ENCODE results near the gene NME7.
A peak's percentile ranks its signal among the peaks of the same experiment; 100 is the strongest.

NME7 gene

GRCh38 chr1:169161496-169162194 lies 206.0 kb downstream of the NME7 start:
- ATAC-seq (ENCODE audit: low read depth), result peak; percentile 52
- Mint-ChIP-seq H3K27ac (no peak overlapping the region), H3K27me3 (no peaks in the 10 kb centered on the region)

DNA sequence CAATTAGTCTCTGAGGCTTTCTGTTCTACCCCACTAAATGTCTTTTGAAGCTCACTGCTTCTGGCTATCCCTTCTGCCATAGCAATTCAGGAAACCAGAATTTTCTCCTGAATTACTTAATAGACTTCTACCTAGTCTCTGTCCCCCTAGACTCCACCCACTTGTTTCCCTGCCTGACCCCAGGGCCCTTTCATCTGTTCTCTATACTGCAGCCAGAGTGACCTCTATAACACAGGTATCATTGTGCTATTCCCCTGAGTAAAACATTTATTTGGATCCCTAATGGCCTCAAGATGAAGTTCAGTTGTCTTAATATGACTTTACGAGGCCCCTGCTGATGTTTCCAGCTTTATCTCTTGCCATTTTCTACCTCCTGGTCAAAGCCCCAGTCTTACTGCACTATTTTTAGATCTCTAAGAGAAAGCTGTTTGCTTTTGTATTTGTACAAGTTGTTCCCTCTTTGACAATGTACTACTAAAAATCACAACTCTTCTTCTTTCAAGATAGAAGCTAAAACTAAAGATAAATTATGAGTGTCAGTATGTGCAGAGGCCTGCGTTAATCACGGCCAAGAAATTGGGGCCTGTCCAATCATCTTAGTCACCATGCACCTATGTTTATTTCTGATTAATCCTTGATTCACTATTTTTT lies 206.6 kb downstream of the NME7 start:
- H3K4me3 Mint-ChIP-seq, result no peak overlapping the region
- H3K36me3 Mint-ChIP-seq, result peaks cover 5% of the 10 kb centered on the region
- no peak for ATAC-seq (ENCODE audit: low read depth)
- peaks cover 3% of the 10 kb centered on the region for H3K4me1 Mint-ChIP-seq
- no peak overlapping the region for H3K27ac Mint-ChIP-seq
- no peak for DNase-seq (ENCODE audit: low spot score in 2 of 2)
- no peaks in the 10 kb centered on the region for H3K9me3 Mint-ChIP-seq
- no peaks in the 10 kb centered on the region for H3K27me3 Mint-ChIP-seq

More at GRCh38 chr1:169161496-169162194, 206.0 kb downstream of the NME7 start:
- Mint-ChIP-seq H3K4me3 (no peak overlapping the region), H3K4me1 (peaks cover 3% of the 10 kb centered on the region), H3K36me3 (peaks cover 5% of the 10 kb centered on the region), H3K9me3 (no peaks in the 10 kb centered on the region)
- no peak for DNase-seq (ENCODE audit: low spot score in 2 of 2)

- H3K36me3 Mint-ChIP-seq, result no peaks in the 10 kb centered on the region
- ATAC-seq (ENCODE audit: low read depth) (no peak), DNase-seq (ENCODE audit: low spot score in 2 of 2) (no peak)
- no peak overlapping the region for H3K4me3 Mint-ChIP-seq
- no peak overlapping the region for H3K27ac Mint-ChIP-seq
- no peaks in the 10 kb centered on the region for H3K9me3 Mint-ChIP-seq
- no peaks in the 10 kb centered on the region for H3K27me3 Mint-ChIP-seq
- no peaks in the 10 kb centered on the region for H3K4me1 Mint-ChIP-seq
Measured at GRCh38 chr1:169156580-169156979, 211.0 kb downstream of the NME7 start.

GRCh38 chr1:169155675-169156074 lies 211.9 kb downstream of the NME7 start:
- Mint-ChIP-seq H3K9me3 (no peaks in the 10 kb centered on the region), H3K27me3 (no peaks in the 10 kb centered on the region), H3K4me1 (peaks cover 3% of the 10 kb centered on the region), H3K36me3 (peaks cover 3% of the 10 kb centered on the region), H3K27ac (no peak overlapping the region), H3K4me3 (no peak overlapping the region)
- ATAC-seq (ENCODE audit: low read depth), result no peak
- DNase-seq (ENCODE audit: low spot score in 2 of 2), result no peak

DNA sequence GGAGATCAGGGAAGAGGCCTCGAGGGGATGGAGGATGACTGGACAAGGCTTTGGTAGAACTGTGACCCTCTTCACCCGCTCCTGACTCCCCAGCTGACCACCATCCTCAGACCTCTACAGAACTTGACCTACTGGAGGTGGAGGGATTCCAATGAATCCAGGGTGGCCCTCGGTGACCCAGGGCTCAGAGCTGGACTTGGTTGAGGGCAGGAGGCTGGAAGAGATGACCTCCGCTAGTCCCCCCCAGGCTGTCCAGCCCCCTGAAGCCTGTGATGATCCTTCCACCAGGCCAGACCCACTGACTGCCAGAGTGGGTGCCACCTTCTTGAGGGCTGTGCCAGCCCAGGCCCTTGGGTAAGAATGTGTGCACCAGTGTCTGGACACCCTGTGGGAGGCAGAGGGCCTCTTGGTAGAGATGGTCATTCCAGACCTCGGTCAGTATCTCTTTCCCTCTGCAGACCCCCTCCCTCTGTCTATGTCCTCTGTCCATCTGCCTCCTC lies 216.2 kb downstream of the NME7 start:
- no peaks in the 10 kb centered on the region for H3K27me3 Mint-ChIP-seq
- no peak overlapping the region for H3K4me3 Mint-ChIP-seq
- DNase-seq (ENCODE audit: low spot score in 2 of 2) (no peak), ATAC-seq (ENCODE audit: low read depth) (no peak)
- peaks cover 3% of the 10 kb centered on the region for H3K4me1 Mint-ChIP-seq
- no peak overlapping the region for H3K27ac Mint-ChIP-seq
- H3K36me3 Mint-ChIP-seq, result peaks cover 3% of the 10 kb centered on the region
- H3K9me3 Mint-ChIP-seq, result no peaks in the 10 kb centered on the region

DNA sequence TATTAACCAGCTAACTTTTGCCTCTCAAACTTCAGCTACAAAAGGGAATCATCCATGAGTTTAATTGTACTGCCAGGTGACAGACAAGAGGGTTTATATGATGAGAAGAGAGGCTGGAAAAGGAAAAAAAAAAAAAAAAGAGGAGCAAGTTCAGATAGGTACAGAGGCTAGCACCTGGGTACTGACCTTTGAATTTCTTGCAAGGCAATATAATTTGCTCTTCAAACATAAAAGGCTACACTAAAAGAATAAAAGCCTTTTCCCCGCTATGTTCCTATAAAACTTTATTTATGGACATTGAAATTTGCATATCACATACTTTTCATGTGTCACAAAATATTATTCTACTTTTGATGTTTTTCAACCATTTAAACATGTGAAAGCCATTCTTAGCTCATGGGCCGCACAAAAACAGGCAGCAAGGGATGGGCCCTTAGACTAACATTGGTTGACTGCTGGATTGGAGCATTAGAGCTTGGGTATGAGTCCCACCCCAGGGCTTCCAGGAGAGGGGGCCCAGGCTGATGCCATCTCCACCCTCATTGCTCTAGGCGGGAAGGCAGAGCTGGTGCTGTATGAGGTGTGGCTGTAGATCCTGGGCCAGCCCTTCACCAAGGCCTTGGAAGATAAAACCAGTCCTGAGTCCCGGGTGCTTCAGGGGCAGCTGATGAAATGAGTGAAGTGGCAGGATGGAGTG lies 216.8 kb downstream of the NME7 start:
- no peak for ATAC-seq (ENCODE audit: low read depth)
- Mint-ChIP-seq H3K36me3 (peaks cover 3% of the 10 kb centered on the region), H3K9me3 (no peaks in the 10 kb centered on the region), H3K27me3 (no peaks in the 10 kb centered on the region), H3K4me1 (peaks cover 3% of the 10 kb centered on the region), H3K4me3 (no peak overlapping the region), H3K27ac (no peak overlapping the region)
- no peak for DNase-seq (ENCODE audit: low spot score in 2 of 2)

DNA sequence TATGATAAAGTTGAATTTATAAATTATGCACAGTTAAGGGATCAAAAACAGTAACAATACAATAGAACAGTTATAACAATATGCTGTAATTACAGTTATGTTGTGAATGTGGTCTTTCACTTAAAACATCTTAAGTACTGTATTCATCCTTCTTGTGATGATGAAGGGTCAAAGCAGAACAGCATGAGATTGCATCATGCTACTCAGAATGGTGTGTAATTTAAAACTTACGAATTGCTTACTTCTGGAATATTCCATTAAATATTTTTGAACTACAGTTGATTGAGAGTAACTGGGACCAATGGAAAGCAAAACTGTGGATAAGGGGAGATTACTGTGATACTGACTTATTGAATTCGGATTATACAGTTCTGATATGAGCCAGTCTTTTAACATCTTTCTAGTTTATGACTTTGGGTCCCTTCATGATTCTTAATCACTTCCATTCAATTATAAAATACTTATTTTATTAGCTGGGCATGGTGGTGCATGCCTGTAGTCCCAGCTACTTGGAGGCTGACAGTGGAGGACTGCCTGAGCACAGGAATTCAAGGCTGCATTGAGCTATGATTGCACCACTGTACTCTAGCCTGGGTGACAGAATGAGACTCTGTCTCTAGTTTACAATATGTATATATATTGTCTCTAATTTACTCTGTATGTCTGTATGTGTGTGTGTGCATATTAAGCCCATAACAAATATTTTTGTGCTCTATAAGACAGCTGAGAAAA lies 217.9 kb downstream of the NME7 start:
- no peak for DNase-seq (ENCODE audit: low spot score in 2 of 2)

GRCh38 chr1:169148472-169149252 lies 218.9 kb downstream of the NME7 start:
- no peak for ATAC-seq (ENCODE audit: low read depth)
- H3K27ac Mint-ChIP-seq, result no peak overlapping the region

More for the DNA sequence above, 217.9 kb downstream of the NME7 start:
- Mint-ChIP-seq H3K27me3 (no peaks in the 10 kb centered on the region), H3K4me3 (no peak overlapping the region), H3K36me3 (peaks cover 3% of the 10 kb centered on the region), H3K4me1 (peaks cover 3% of the 10 kb centered on the region), H3K27ac (no peak overlapping the region), H3K9me3 (no peaks in the 10 kb centered on the region)
- ATAC-seq (ENCODE audit: low read depth), result no peak

DNA sequence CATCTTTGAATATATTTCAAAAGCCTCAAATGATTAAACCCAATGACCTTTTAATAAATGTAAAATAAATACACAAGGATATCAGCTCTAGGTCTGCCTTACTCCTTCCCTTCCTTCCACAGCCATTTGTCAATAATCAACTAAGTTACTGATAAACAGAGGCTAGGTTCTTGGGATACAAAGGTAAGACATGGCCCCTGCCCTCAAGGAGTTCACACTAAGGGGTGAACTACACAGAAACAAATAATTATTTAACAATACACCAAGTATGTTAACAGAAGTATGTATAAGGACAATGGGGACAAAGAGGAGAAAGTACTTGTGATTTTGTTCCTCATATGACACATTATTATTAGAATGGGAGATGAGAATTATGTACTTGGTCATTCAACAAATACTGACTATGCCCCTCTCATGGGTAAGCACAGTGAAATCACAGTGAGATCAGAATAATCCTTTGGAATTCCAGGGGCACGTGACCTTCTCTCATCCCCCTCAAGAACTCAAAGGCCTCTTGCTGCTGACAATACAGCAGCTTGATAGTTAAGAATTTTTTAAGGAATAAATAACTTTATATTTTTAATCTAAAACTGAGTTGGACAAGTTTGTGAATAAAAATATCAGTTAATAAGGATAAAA lies 220.9 kb downstream of the NME7 start:
- Mint-ChIP-seq H3K4me3 (no peak overlapping the region), H3K4me1 (peaks cover 3% of the 10 kb centered on the region), H3K36me3 (peaks cover 3% of the 10 kb centered on the region), H3K9me3 (no peaks in the 10 kb centered on the region), H3K27me3 (no peaks in the 10 kb centered on the region), H3K27ac (no peak overlapping the region)
- DNase-seq (ENCODE audit: low spot score in 2 of 2) (no peak), ATAC-seq (ENCODE audit: low read depth) (no peak)

More at GRCh38 chr1:169148472-169149252, 218.9 kb downstream of the NME7 start:
- Mint-ChIP-seq H3K27me3 (no peaks in the 10 kb centered on the region), H3K36me3 (peaks cover 3% of the 10 kb centered on the region), H3K4me1 (peaks cover 3% of the 10 kb centered on the region), H3K9me3 (no peaks in the 10 kb centered on the region), H3K4me3 (no peak overlapping the region)
- DNase-seq (ENCODE audit: low spot score in 2 of 2), result no peak

DNA sequence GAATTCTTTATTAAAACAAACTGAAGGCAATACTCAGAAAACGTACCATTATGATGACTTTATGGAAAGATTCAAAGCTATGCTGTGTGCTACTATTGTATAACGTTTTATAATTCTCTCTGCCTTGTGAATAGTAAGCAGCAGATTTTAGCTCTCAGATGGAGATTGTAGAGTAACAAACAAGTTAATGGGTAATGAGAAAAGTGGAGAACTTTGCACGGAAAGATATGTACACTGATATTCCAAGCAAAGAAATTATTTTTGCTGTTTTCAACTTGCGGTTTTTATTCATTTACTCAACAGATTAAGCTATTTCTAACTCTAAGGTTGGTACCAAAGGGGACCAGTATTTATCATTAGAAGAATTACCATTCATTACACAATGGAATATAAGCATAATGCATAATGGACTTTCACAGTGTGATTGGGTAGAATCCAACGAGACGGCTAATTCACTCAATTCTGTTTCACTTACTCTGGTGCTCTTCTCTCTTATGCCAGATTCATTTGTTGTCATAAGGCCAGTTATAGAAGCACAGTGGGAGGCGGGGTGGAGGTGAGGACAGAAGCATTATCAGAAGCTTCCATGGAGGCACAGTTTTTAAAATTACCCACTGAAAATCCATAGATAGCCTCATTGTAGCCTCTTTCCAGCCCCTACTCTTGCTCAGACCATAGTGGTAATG lies 222.5 kb downstream of the NME7 start:
- Mint-ChIP-seq H3K9me3 (no peaks in the 10 kb centered on the region), H3K27me3 (no peaks in the 10 kb centered on the region), H3K27ac (no peak overlapping the region), H3K4me3 (no peak overlapping the region), H3K4me1 (no peaks in the 10 kb centered on the region), H3K36me3 (no peaks in the 10 kb centered on the region)
- DNase-seq (ENCODE audit: low spot score in 2 of 2) (no peak), ATAC-seq (ENCODE audit: low read depth) (no peak)

- H3K27ac Mint-ChIP-seq, result no peak overlapping the region
- peaks cover 1% of the 10 kb centered on the region for H3K36me3 Mint-ChIP-seq
- H3K4me1 Mint-ChIP-seq, result no peaks in the 10 kb centered on the region
- ATAC-seq (ENCODE audit: low read depth) (no peak), DNase-seq (ENCODE audit: low spot score in 2 of 2) (no peak)
- no peaks in the 10 kb centered on the region for H3K9me3 Mint-ChIP-seq
- H3K27me3 Mint-ChIP-seq, result no peaks in the 10 kb centered on the region
- no peak overlapping the region for H3K4me3 Mint-ChIP-seq
Measured at GRCh38 chr1:169143984-169144383, 223.6 kb downstream of the NME7 start.

GRCh38 chr1:169143346-169143745 lies 224.3 kb downstream of the NME7 start:
- ATAC-seq (ENCODE audit: low read depth), result no peak
- Mint-ChIP-seq H3K4me1 (no peaks in the 10 kb centered on the region), H3K36me3 (peaks cover 1% of the 10 kb centered on the region), H3K9me3 (no peaks in the 10 kb centered on the region), H3K4me3 (no peak overlapping the region), H3K27me3 (no peaks in the 10 kb centered on the region), H3K27ac (no peak overlapping the region)
- DNase-seq (ENCODE audit: low spot score in 2 of 2), result no peak
